Medulla oblongata (tissue), 1 donor: ENCODE results near the gene EIF4G3.
"Not testable (repeated sequence)": the region's sequence is repeated elsewhere in the genome, so short reads cannot be mapped to it uniquely, and the experiment has no call there.

Experiments
- DNase-seq: peaks from one replicate; pipeline ENCODE4 v3.0.0-alpha.2; 2015; ENCODE audit errors: extremely low spot score

The EIF4G3 gene

GRCh38 chr1:20829946-20830345 is 346.8 kb downstream of the EIF4G3 start:
- no peak for DNase-seq

DNA sequence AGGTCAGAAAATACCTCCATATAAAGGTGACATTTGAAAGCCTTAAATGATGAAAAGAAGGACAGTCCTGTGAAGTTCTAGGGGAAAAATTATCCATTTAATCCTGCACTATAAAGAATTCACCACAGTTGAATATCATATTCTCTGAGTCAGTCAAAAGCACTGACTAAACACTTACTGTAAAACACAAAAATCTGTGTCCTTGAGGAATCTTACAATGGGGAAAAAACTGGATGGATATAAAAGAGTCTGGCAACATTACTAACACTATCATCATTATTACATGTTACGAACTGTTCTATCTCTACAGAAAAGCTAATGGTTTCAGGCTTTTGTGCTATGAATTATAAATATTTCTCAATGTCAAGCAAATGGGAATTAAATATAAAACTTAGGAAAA is 347.2 kb downstream of the EIF4G3 start:
- DNase-seq: no peak

GRCh38 chr1:20823845-20824244 is 352.9 kb downstream of the EIF4G3 start:
- DNase-seq: no peak

GRCh38 chr1:20821466-20821865 is 355.2 kb downstream of the EIF4G3 start:
- no peak for DNase-seq

- no peak for DNase-seq
Measured at GRCh38 chr1:20819818-20820217, 356.9 kb downstream of the EIF4G3 start.

DNA sequence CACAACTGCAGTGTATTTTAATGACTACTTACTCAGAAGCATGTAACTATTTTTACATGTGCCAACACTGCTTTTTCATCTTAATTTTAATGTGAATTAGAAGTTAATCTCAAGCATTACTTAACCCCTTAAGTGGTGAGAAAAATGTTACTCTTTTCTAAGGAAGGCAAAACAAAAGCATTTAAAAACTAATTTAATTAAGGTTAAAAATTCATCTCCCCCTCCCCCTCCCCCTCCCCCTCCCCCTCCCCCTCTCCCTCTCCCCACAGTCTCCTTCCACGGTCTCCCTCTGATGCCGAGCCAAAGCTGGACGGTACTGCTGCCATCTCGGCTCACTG is 362.2 kb downstream of the EIF4G3 start:
- no peak for DNase-seq

GRCh38 chr1:20811916-20812315 is 364.8 kb downstream of the EIF4G3 start:
- DNase-seq: no peak

DNA sequence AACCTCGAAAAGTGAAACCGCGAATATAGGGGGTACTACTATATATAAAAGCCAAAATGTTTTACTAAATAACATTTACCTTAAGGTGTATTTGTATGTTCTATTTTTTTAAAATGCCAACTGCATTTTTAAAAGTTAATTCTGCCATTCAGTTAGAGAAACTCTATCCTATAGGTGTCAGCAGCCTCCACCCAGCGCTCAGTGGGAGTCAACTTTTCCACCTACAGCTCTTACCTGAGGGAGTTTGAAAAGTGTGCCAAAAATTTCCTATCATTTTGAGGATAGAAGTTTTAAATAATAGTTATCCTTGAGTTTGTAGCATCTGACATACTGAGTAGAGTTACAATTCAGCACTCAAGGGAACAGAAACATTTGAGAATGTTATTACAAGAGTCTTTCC is 383.5 kb downstream of the EIF4G3 start:
- no peak for DNase-seq

- peak; percentile 16 for DNase-seq
Measured at GRCh38 chr1:20792196-20792595, 384.5 kb downstream of the EIF4G3 start.

- DNase-seq: no peak
Measured at GRCh38 chr1:20790785-20791184, 385.9 kb downstream of the EIF4G3 start.

- DNase-seq: not testable (repeated sequence)
Measured at GRCh38 chr1:20789598-20789997, 387.1 kb downstream of the EIF4G3 start.

DNA sequence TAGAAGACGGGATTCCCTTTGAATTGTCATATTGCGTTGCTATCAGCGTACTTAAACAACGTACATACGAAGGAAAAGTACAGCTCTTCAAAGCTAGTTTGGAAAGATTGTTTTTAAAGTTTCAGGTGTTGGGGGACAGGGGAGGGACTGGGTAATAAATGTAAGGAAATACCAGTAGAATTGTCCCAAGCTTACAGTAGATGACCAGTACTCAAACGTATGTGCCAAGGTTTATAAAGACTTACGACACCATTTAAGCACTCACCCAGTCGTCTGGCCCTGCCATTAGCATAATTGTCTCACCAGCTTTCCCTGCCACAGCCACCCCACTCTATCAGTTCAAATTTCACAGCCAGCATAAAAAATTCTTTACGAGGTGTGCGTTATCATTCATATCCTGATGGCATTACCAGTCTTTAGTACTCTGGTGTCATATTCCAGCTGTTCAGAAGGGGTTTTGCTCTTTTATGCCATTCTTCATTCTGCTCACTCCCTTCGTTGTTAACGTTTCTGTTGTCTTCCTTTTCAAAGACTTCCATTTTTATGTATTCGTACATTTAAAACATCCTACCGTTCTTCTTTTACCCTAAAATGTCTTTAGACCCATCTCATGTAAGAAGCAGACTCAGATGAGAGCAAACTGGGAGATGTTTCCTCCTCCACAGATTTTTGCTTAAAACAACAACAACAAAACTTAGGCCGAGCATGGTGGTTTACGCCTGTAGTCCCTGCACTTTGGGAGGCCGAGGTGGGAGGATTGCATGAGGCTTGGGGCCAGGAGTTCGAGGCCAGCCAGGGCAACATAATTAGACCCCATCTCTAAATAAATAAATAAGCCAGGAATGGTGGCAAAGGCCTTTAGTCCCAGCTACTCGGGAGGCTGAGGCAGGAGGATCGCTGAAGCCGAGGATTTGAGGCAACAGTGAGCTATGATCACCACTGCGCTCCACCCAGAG is 388.6 kb downstream of the EIF4G3 start:
- DNase-seq: peak; percentile 21

GRCh38 chr1:20787029-20787839 is 389.5 kb downstream of the EIF4G3 start, which contains the start of gene HP1BP3:
Gene HP1BP3, minus strand, starts transcription at chr1:20787307. Its CDS starts 6,867 bp downstream, at chr1:20780440.
- DNase-seq: peak; percentile 69

GRCh38 chr1:20786253-20787028 is 390.3 kb downstream of the EIF4G3 start:
- DNase-seq: peak; percentile 94

DNA sequence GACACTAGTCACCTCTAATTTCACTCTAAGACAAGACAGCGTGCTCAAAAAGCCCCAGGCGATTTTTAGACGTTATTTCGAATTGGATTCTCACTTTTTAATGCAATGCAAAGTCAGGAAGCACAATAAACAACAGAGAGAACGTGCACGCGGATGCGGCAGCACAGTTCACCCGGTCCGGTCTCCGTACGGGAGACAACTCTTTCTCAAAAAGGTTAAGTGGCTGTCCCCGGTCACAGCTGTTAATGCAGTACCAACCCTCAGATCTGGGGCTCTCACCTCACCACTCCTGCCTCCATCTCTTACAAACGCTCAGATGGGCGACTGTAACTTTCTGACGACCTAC is 390.8 kb downstream of the EIF4G3 start:
- peak; percentile 31 for DNase-seq

GRCh38 chr1:20775700-20776099 is 401.0 kb downstream of the EIF4G3 start:
- no peak for DNase-seq

GRCh38 chr1:20771780-20772179 is 404.9 kb downstream of the EIF4G3 start:
- no peak for DNase-seq

DNA sequence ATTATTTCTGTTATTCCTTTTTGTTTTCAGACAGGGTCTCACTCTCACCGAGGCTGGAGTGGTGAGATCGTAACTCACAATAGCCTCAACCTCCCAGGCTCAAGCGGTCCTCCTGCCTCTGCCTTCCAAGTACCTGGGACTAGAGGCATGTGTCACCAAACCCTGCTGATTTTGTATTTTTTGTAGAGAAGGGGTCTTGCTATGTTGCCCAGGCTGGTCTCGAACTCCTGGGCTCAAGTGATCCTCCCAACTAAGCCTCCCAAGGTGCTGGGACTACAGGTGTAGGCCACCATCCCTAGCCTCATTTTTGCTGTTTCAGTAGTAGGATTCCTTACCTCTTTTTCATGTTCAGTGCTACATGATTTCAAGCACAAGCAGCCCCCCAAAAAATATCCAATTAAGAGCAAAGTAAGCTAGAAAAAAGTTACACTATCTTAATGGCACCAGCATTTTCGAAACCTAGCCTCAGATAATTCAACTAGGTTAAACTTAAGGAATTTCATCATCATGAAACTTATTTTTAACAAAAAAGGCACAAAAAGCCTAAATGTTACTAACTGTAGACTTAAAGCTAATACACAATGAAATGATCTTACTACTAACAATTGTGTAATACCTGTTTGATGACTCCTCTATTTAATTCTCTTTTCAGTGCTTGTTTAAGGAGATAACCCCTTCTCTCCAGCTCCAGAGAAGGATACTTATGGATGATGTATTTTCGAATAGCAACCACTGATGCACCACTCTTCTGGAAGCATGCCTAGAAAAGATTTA is 406.2 kb downstream of the EIF4G3 start:
- DNase-seq: no peak

DNA sequence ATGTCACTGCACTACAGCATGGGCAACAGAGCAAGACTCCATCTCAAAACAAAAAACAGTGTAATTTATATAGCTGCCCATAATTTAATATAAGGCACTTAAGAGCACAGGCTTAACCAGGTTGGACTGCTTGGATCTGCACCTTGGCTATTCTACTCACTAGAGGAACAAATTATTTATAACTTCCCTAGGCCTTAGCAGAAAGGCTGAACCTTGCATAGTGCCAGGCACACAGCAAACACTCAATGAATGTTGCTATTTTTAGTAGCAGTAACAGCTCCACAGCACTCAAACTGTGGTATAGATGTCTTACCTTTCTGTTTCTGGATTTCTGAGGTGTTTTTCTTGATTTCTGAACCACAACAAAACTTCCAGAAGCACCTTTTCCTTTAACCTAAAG is 409.4 kb downstream of the EIF4G3 start:
- no peak for DNase-seq

- DNase-seq: no peak
Measured at GRCh38 chr1:20763417-20763816, 413.3 kb downstream of the EIF4G3 start.

DNA sequence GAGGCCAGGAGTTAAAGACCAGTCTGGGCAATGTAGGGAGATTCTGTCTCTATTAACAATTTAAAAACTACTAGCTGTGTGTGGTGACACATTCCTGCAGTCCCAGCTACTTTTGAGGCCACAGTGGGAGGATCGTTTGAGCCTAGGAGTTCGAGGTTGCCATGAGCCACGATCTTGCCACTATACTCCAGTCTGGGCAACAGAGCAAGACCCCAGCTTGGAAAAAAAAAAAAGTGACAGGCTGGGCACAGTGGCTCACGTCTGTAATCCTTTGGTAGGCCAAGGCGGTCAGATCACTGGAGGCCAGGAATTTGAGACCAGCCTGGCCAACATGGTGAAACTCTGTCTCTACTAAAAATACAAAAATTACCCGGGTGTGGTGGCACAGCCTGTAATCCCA is 416.4 kb downstream of the EIF4G3 start:
- no peak for DNase-seq
